ENCODE data around the gene COBLL1.

DNA sequence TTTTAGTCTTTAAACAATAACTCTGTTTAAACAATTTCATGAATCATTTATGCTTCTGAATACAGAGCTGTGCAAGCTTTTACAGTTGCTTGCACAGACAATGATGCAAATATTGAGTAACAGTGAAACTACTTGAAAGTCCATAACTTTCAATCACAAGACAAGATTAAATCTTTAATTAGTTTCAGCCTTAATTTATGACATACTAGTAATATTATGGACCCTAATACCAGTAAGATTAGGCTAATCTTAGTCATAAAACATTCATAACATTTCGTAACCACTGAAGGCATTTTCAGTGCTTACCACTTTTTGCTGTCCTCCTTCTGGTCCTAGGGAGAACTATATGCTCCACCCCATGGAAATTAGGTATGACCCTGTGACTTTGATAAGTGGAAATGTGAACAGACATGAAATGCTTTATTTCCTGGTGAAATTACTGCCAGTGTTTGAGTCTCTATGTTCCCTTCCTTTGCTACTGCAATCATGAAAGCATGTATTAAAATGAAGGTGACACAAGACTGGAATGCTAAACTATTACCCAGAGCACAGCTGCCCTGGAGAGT is 1.8 kb upstream of the COBLL1 start:
- TF ChIP-seq FOXP2 (optimal IDR thresholded peaks at IDR 0.05; ENCODE audit: control extremely low read depth, extremely low read length, insufficient read depth) (no peak), EZH2 (IDR thresholded peaks at IDR 0.05) (no peak), POLR2AphosphoS5 (IDR thresholded peaks at IDR 0.05; ENCODE audit: borderline replicate concordance, low read depth, low read length) (no peak)
